ENCODE measurements around the gene C18orf63.
"Not testable (repeated sequence)": the region's sequence is repeated elsewhere in the genome, so short reads cannot be mapped to it uniquely, and the experiment has no call there.

The C18orf63 gene

GRCh38 chr18:74291472-74291770 lies 24.2 kb upstream of the C18orf63 start:
- DNase-seq: no peak
- TF ChIP-seq POLR2A (IDR thresholded peaks at IDR 0.05; ENCODE audit: low read length): no peak
- no peak for TF ChIP-seq GATA1 (IDR thresholded peaks at IDR 0.05; ENCODE audit: low read depth, low read length)

GRCh38 chr18:74291771-74292540 lies 23.7 kb upstream of the C18orf63 start, which contains the start of gene CYB5A:
Gene CYB5A, minus strand, starts transcription at chr18:74291963. Its CDS starts 88 bp downstream, at chr18:74291875.
- TF ChIP-seq GATA1 (IDR thresholded peaks at IDR 0.05; ENCODE audit: low read depth, low read length) (no peak), POLR2A (IDR thresholded peaks at IDR 0.05; ENCODE audit: low read length) (peak; percentile 59)
- DNase-seq: peak; percentile 99

GRCh38 chr18:74292541-74292858 lies 23.1 kb upstream of the C18orf63 start:
- peak in 1 of 2 experiments; percentile 60 for DNase-seq
- TF ChIP-seq GATA1 (IDR thresholded peaks at IDR 0.05; ENCODE audit: low read depth, low read length) (no peak), POLR2A (IDR thresholded peaks at IDR 0.05; ENCODE audit: low read length) (no peak)

GRCh38 chr18:74292982-74293381 lies 22.7 kb upstream of the C18orf63 start:
- DNase-seq: peak; percentile 49 to 57

- TF ChIP-seq GATA1 (IDR thresholded peaks at IDR 0.05; ENCODE audit: low read depth, low read length) (no peak), POLR2A (IDR thresholded peaks at IDR 0.05; ENCODE audit: low read length) (no peak)
- DNase-seq: no peak
Observed at GRCh38 chr18:74294526-74294925, 21.1 kb upstream of the C18orf63 start.

- no peak for DNase-seq
- TF ChIP-seq POLR2A (IDR thresholded peaks at IDR 0.05; ENCODE audit: low read length): no peak
- TF ChIP-seq GATA1 (IDR thresholded peaks at IDR 0.05; ENCODE audit: low read depth, low read length): no peak
Observed at GRCh38 chr18:74299162-74299561, 16.5 kb upstream of the C18orf63 start.

- no peak for DNase-seq
- TF ChIP-seq POLR2A (IDR thresholded peaks at IDR 0.05; ENCODE audit: low read length): no peak
Observed at GRCh38 chr18:74299746-74300145, 15.9 kb upstream of the C18orf63 start.

GRCh38 chr18:74303306-74303705 lies 12.3 kb upstream of the C18orf63 start:
- TF ChIP-seq POLR2A (IDR thresholded peaks at IDR 0.05; ENCODE audit: low read length) (no peak), GATA1 (IDR thresholded peaks at IDR 0.05; ENCODE audit: low read depth, low read length) (no peak)
- no peak for DNase-seq

- no peak for TF ChIP-seq GATA1 (IDR thresholded peaks at IDR 0.05; ENCODE audit: low read depth, low read length)
- no peak for TF ChIP-seq POLR2A (IDR thresholded peaks at IDR 0.05; ENCODE audit: low read length)
- DNase-seq: no peak
Observed at GRCh38 chr18:74303936-74304335, 11.7 kb upstream of the C18orf63 start.

- DNase-seq: peak in 1 of 2 experiments; percentile 35
- TF ChIP-seq POLR2A (IDR thresholded peaks at IDR 0.05; ENCODE audit: low read length): no peak
- no peak for TF ChIP-seq GATA1 (IDR thresholded peaks at IDR 0.05; ENCODE audit: low read depth, low read length)
Observed at GRCh38 chr18:74310411-74310810, 5.2 kb upstream of the C18orf63 start.

GRCh38 chr18:74311000-74311399 lies 4.6 kb upstream of the C18orf63 start:
- no peak for DNase-seq

GRCh38 chr18:74314759-74315463 lies 728 bp upstream of the C18orf63 start:
- DNase-seq: no peak
- TF ChIP-seq GATA1 (IDR thresholded peaks at IDR 0.05; ENCODE audit: low read depth, low read length) (no peak), POLR2A (IDR thresholded peaks at IDR 0.05; ENCODE audit: low read length) (no peak)

More at GRCh38 chr18:74311000-74311399, 4.6 kb upstream of the C18orf63 start:
- no peak for TF ChIP-seq GATA1 (IDR thresholded peaks at IDR 0.05; ENCODE audit: low read depth, low read length)
- no peak for TF ChIP-seq POLR2A (IDR thresholded peaks at IDR 0.05; ENCODE audit: low read length)

GRCh38 chr18:74316257-74317170 lies 875 bp downstream of the C18orf63 start:
- TF ChIP-seq GATA1 (IDR thresholded peaks at IDR 0.05; ENCODE audit: low read depth, low read length): no peak
- TF ChIP-seq POLR2A (IDR thresholded peaks at IDR 0.05; ENCODE audit: low read length): no peak
- no peak for DNase-seq

- no peak for DNase-seq
- TF ChIP-seq GATA1 (IDR thresholded peaks at IDR 0.05; ENCODE audit: low read depth, low read length): no peak
- TF ChIP-seq POLR2A (IDR thresholded peaks at IDR 0.05; ENCODE audit: low read length): no peak
Observed at GRCh38 chr18:74326231-74326630, 10.6 kb downstream of the C18orf63 start.

GRCh38 chr18:74326791-74327190 lies 11.2 kb downstream of the C18orf63 start:
- DNase-seq: not testable (repeated sequence)

Measured in erythroblast (primary cell).